Left cardiac atrium (tissue), 4 donors: ENCODE data around the gene ARHGEF16. TPM values are rescaled to one million over a fixed set of nuclear protein-coding genes. Genes with fewer than 3 reads are reported as not detected.

Source experiments
- ATAC-seq, 2 donors: fragments of 200-7000 bp; cut with Tn5 transposase; one replicate each; pipeline ENCODE4 v1.9.1; 2020; ENCODE audit warnings: mild to moderate bottlenecking in 2 of 2, moderate library complexity in 2 of 2
- DNase-seq: peaks from one replicate; pipeline ENCODE4 v3.0.0-alpha.2; 2020
- intact Hi-C, 2 donors: fragments of 100-400 bp; cut with DNase I; formaldehyde crosslinking; loops; one replicate each; pipeline versions ENCODE4 v1.14.1 to v1.15.1; 2022 to 2023
- total RNA-seq, 2 donors: library from RNA; stranded (reverse); fragmentation: NEBNext Ultra II Directional; extraction: Animal tissue kit (Norgen Biotek cat#: 25700); gene quantifications; one replicate each; pipeline ENCODE4 v1.2.1, GENCODE V29; 2021
- donor health status: DM: no; HTN: yes; CAD: no.
- donor health status: DM: no; HTN: yes; CAD: no; lungs with severe emphysema.
- donor health status: DM: yes; HTN: yes; CAD: no.
- donor health status: Dilated cardiomyopathy.

ARHGEF16 gene
- total RNA-seq, 2 donors from 2014 or later: 0.68 to 2.3 TPM

- intact Hi-C loops: no loop called here
- ATAC-seq: no peak
- no peak for DNase-seq
These were observed 2.2 kb upstream of the ARHGEF16 start for GRCh38 chr1:3451994-3452865.

GRCh38 chr1:3452866-3453175 is 1.6 kb upstream of the ARHGEF16 start:
- no peak for ATAC-seq
- no peak for DNase-seq
- intact Hi-C loops: loop anchor here in 1 of 2 donors (1.0 kb wide), 1 partner anchor 31 kb away; no protein-coding TSS in a partner anchor

GRCh38 chr1:3453203-3453761 is 1.2 kb upstream of the ARHGEF16 start:
- intact Hi-C loops: loop anchor here in 1 of 2 donors (1.0 kb wide), 1 partner anchor 31 kb away; no protein-coding TSS in a partner anchor
- peak; percentile 73 to 83 for ATAC-seq
- DNase-seq: peak; percentile 75

GRCh38 chr1:3454811-3455618 is 550 bp downstream of the ARHGEF16 start:
- intact Hi-C loops: no loop called here
- ATAC-seq (peak; percentile 27 to 30), DNase-seq (peak; percentile 56)

- DNase-seq (no peak), ATAC-seq (no peak)
- intact Hi-C loops: no loop called here
These were observed 1.4 kb downstream of the ARHGEF16 start for GRCh38 chr1:3455670-3456448.

GRCh38 chr1:3456449-3456963 is 2.0 kb downstream of the ARHGEF16 start:
- DNase-seq: no peak
- ATAC-seq: no peak

GRCh38 chr1:3456964-3457909 is 2.8 kb downstream of the ARHGEF16 start:
- DNase-seq (no peak), ATAC-seq (no peak)
- intact Hi-C loops: no loop called here

More at GRCh38 chr1:3456449-3456963, 2.0 kb downstream of the ARHGEF16 start:
- intact Hi-C loops: no loop called here

GRCh38 chr1:3457910-3458883 is 3.7 kb downstream of the ARHGEF16 start:
- no peak for DNase-seq
- intact Hi-C loops: no loop called here
- ATAC-seq: peak in 1 of 2 donors; percentile 32

GRCh38 chr1:3459051-3459908 is 4.8 kb downstream of the ARHGEF16 start:
- intact Hi-C loops: no loop called here
- DNase-seq (no peak), ATAC-seq (no peak)

GRCh38 chr1:3459940-3460671 is 5.6 kb downstream of the ARHGEF16 start:
- ATAC-seq: peak in 1 of 2 donors; percentile 8
- no peak for DNase-seq
- intact Hi-C loops: no loop called here

GRCh38 chr1:3460672-3461131 is 6.2 kb downstream of the ARHGEF16 start:
- DNase-seq (no peak), ATAC-seq (peak; percentile 35 to 47)
- intact Hi-C loops: no loop called here

GRCh38 chr1:3461238-3461933 is 6.9 kb downstream of the ARHGEF16 start:
- DNase-seq (peak; percentile 11), ATAC-seq (no peak)
- intact Hi-C loops: no loop called here

- ATAC-seq (no peak), DNase-seq (peak; percentile 16)
- intact Hi-C loops: no loop called here
These were observed 7.4 kb downstream of the ARHGEF16 start for GRCh38 chr1:3461934-3462275.

- intact Hi-C loops: no loop called here
- peak; percentile 14 for DNase-seq
- ATAC-seq: no peak
These were observed 8.0 kb downstream of the ARHGEF16 start for GRCh38 chr1:3462356-3463012.
